ENCODE results near the gene CDKL5. TPM values are rescaled to one million over a fixed set of nuclear protein-coding genes. Genes with fewer than 3 reads are reported as not detected.

CDKL5 gene
- total RNA-seq, 1 experiment from 2014 or later: 4.2 TPM

GRCh38 chrX:18674417-18674787 lies 249.0 kb downstream of the CDKL5 start:
- Histone ChIP-seq H3K9me2 (ENCODE audit: insufficient read depth) (no peaks in the 10 kb centered on the region), H3K79me2 (ENCODE audit: low read depth) (no peaks in the 10 kb centered on the region), H3K27ac (no peak overlapping the region), H4K20me1 (ENCODE audit: insufficient read depth) (no peaks in the 10 kb centered on the region), H3F3A (ENCODE audit: insufficient read depth, low read depth) (no peaks in the 10 kb centered on the region), H3K36me3 (ENCODE audit: low read depth) (no peaks in the 10 kb centered on the region), H3K27me3 (ENCODE audit: insufficient read depth, low read depth) (no peaks in the 10 kb centered on the region), H3K4me3 (peak overlapping the region; percentile 83), H3K9me3 (ENCODE audit: insufficient read depth, low read depth) (no peaks in the 10 kb centered on the region), H3K4me1 (replicated peaks; ENCODE audit: insufficient read depth) (peaks cover 4% of the 10 kb centered on the region; the same call in 1 of the 2 replicates), H3K4me2 (peak overlapping the region; percentile 89), H2AFZ (peak overlapping the region; percentile 83)
- no peak for TF ChIP-seq CTCF (conservative IDR thresholded peaks at IDR 0.05)
- no peak for TF ChIP-seq EZH2 (IDR thresholded peaks at IDR 0.05; ENCODE audit: low read depth)
- BruUV-seq (replicated peaks): no TSS peak
- peak in 1 of 2 experiments; percentile 2 for DNase-seq
- intact Hi-C loops (cut with micrococcal nuclease; ENCODE audit: unreplicated experiment): loop anchor here (2.0 kb wide), 1 partner anchor 250 kb away; the partner anchor contains the start of gene CDKL5
- ChIA-PET POLR2A (ENCODE audit: unreplicated experiment) (no interaction called here), CTCF (no interaction called here)

GRCh38 chrX:18674788-18675735 lies 249.7 kb downstream of the CDKL5 start:
- no peak for TF ChIP-seq CTCF (conservative IDR thresholded peaks at IDR 0.05)
- TF ChIP-seq EZH2 (IDR thresholded peaks at IDR 0.05; ENCODE audit: low read depth): no peak
- CTCF ChIA-PET: interaction anchor here (0.9 kb wide), 1 partner anchor 124 kb away, joined by 4 read pairs; no protein-coding TSS in a partner anchor
- no TSS peak for BruUV-seq (replicated peaks)

GRCh38 chrX:18676050-18676449 lies 250.6 kb downstream of the CDKL5 start:
- H3K9me3 ChIP-seq (ENCODE audit: insufficient read depth, low read depth): no peaks in the 10 kb centered on the region
- no peak for DNase-seq
- no peaks in the 10 kb centered on the region for H3K27me3 ChIP-seq (ENCODE audit: insufficient read depth, low read depth)
- TF ChIP-seq CTCF (conservative IDR thresholded peaks at IDR 0.05) (no peak), EZH2 (IDR thresholded peaks at IDR 0.05; ENCODE audit: low read depth) (no peak)
- no peaks in the 10 kb centered on the region for H4K20me1 ChIP-seq (ENCODE audit: insufficient read depth)
- no peaks in the 10 kb centered on the region for H3K79me2 ChIP-seq (ENCODE audit: low read depth)
- H3K9me2 ChIP-seq (ENCODE audit: insufficient read depth): no peaks in the 10 kb centered on the region
- no peaks in the 10 kb centered on the region for H3K36me3 ChIP-seq (ENCODE audit: low read depth)
- peaks cover 4% of the 10 kb centered on the region; the same call in 1 of the 2 replicates for H3K4me1 ChIP-seq (replicated peaks; ENCODE audit: insufficient read depth)
- H3K4me2 ChIP-seq: no peak overlapping the region
- no TSS peak for BruUV-seq (replicated peaks)
- H3F3A ChIP-seq (ENCODE audit: insufficient read depth, low read depth): no peaks in the 10 kb centered on the region
- ChIA-PET POLR2A (ENCODE audit: unreplicated experiment) (no interaction called here), CTCF (interaction anchor here (0.7 to 0.9 kb wide), 2 partner anchors 123 to 331 kb away, joined by 4 to 18 read pairs; no protein-coding TSS in a partner anchor)
- H3K27ac ChIP-seq: no peak overlapping the region
- intact Hi-C loops (cut with micrococcal nuclease; ENCODE audit: unreplicated experiment): no loop called here
- H2AFZ ChIP-seq: no peak overlapping the region
- H3K4me3 ChIP-seq: no peak overlapping the region

More at GRCh38 chrX:18674788-18675735, 249.7 kb downstream of the CDKL5 start:
- Histone ChIP-seq H3K4me1 (replicated peaks; ENCODE audit: insufficient read depth) (peaks cover 4% of the 10 kb centered on the region; the same call in 1 of the 2 replicates), H3K79me2 (ENCODE audit: low read depth) (no peaks in the 10 kb centered on the region), H2AFZ (peak overlapping the region; percentile 83), H3F3A (ENCODE audit: insufficient read depth, low read depth) (no peaks in the 10 kb centered on the region), H4K20me1 (ENCODE audit: insufficient read depth) (no peaks in the 10 kb centered on the region), H3K9me3 (ENCODE audit: insufficient read depth, low read depth) (no peaks in the 10 kb centered on the region), H3K27me3 (ENCODE audit: insufficient read depth, low read depth) (no peaks in the 10 kb centered on the region), H3K27ac (no peak overlapping the region), H3K9me2 (ENCODE audit: insufficient read depth) (no peaks in the 10 kb centered on the region), H3K4me2 (peak overlapping the region; percentile 89), H3K36me3 (ENCODE audit: low read depth) (no peaks in the 10 kb centered on the region), H3K4me3 (peak overlapping the region; percentile 83)
- POLR2A ChIA-PET (ENCODE audit: unreplicated experiment): no interaction called here
- peak; percentile 70 to 79 for DNase-seq
- intact Hi-C loops (cut with micrococcal nuclease; ENCODE audit: unreplicated experiment): loop anchor here (1.0 to 2.0 kb wide), 2 partner anchors 210 to 250 kb away; partner anchors contain the start of gene CDKL5

All from PC-9 (cell line).